Parathyroid adenoma (tissue), 2 donors: Measurements from ENCODE around the gene NOC2L.

Experiments
- H2AFZ ChIP-seq: fragments of 300-600 bp; sonication (generic); one replicate; pipeline ENCODE4 v1.7.0; 2017; ENCODE audit warnings: antibody characterized with exemption, mild to moderate bottlenecking
- H3K27ac ChIP-seq: fragments of 300-600 bp; sonication (generic); one replicate; pipeline ENCODE4 v1.7.0; 2017
- H3K27me3 ChIP-seq: fragments of 300-600 bp; sonication (generic); one replicate; pipeline ENCODE4 v1.7.0; 2017; ENCODE audit warnings: low read length; ENCODE audit not compliant: control insufficient read depth, insufficient read depth
- H3K36me3 ChIP-seq: fragments of 300-600 bp; sonication (generic); one replicate; pipeline ENCODE4 v1.7.0; 2017; ENCODE audit warnings: low read length; ENCODE audit not compliant: control insufficient read depth, insufficient read depth
- H3K4me1 ChIP-seq: fragments of 300-600 bp; sonication (generic); one replicate; pipeline ENCODE4 v1.7.0; 2017; ENCODE audit warnings: control low read depth
- H3K4me2 ChIP-seq: fragments of 300-600 bp; sonication (generic); one replicate; pipeline ENCODE4 v1.7.0; 2017; ENCODE audit warnings: low read length
- H3K4me3 ChIP-seq: fragments of 300-600 bp; sonication (generic); one replicate; pipeline ENCODE4 v1.7.0; 2017; ENCODE audit warnings: low read depth, low read length
- H3K79me2 ChIP-seq: fragments of 300-600 bp; sonication (generic); one replicate; pipeline ENCODE4 v1.7.0; 2017; ENCODE audit warnings: control low read depth
- H3K9ac ChIP-seq: fragments of 300-600 bp; sonication (generic); one replicate; pipeline ENCODE4 v1.7.0; 2017; ENCODE audit warnings: mild to moderate bottlenecking
- H3K9me3 ChIP-seq: fragments of 300-600 bp; sonication (generic); one replicate; pipeline ENCODE4 v1.7.0; 2017; ENCODE audit warnings: low read length; ENCODE audit not compliant: control insufficient read depth
- TF ChIP-seq, protein P1 (sequence below): fragments of 300-600 bp; sonication (generic); IDR thresholded peaks from one replicate; pipeline ENCODE4 v1.7.0; 2017; ENCODE audit warnings: antibody characterized with exemption, mild to moderate bottlenecking
- donor health status: primary hyperparathyroidism.

Gene NOC2L

DNA sequence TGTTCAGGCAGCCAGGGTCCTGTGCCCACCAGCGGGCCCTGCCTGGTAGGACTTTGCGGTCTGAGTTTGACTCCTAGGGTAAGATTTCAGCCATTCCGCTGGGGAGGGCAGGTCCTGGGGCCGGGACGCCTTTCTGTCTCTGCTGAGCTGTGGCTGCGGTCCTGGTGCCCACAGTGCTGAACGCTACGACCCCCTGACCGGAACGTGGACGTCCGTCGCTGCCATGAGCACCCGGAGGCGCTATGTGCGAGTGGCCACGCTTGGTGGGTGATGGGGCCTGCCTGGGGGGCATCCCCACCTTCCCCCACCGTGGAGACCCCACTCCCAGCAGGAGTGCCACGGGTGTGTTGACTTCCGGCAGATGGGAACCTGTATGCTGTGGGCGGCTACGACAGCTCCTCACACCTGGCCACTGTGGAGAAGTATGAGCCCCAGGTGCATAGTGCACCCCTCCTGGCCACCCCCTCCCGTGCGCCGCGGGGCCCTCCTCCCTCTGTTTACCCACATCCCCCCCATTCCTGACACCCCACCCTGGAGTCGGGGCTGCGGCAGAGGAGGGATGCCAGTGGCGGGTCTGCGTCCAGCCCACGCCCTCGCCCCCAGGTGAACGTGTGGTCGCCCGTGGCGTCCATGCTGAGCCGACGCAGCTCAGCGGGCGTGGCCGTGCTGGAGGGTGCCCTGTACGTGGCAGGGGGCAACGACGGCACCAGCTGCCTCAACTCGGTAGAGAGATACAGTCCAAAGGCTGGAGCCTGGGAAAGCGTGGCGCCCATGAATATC, 4.9 kb upstream of the NOC2L start:
- Histone ChIP-seq H3K27ac (no peak overlapping the region), H3K9ac (no peak overlapping the region), H2AFZ (no peak overlapping the region), H3K4me3 (no peak overlapping the region), H3K9me3 (no peaks in the 10 kb centered on the region), H3K79me2 (no peaks in the 10 kb centered on the region), H3K4me2 (no peak overlapping the region), H3K36me3 (no peaks in the 10 kb centered on the region), H3K4me1 (no peaks in the 10 kb centered on the region), H3K27me3 (no peaks in the 10 kb centered on the region)
- TF ChIP-seq, protein P1, sequence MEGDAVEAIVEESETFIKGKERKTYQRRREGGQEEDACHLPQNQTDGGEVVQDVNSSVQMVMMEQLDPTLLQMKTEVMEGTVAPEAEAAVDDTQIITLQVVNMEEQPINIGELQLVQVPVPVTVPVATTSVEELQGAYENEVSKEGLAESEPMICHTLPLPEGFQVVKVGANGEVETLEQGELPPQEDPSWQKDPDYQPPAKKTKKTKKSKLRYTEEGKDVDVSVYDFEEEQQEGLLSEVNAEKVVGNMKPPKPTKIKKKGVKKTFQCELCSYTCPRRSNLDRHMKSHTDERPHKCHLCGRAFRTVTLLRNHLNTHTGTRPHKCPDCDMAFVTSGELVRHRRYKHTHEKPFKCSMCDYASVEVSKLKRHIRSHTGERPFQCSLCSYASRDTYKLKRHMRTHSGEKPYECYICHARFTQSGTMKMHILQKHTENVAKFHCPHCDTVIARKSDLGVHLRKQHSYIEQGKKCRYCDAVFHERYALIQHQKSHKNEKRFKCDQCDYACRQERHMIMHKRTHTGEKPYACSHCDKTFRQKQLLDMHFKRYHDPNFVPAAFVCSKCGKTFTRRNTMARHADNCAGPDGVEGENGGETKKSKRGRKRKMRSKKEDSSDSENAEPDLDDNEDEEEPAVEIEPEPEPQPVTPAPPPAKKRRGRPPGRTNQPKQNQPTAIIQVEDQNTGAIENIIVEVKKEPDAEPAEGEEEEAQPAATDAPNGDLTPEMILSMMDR = no peak

DNA sequence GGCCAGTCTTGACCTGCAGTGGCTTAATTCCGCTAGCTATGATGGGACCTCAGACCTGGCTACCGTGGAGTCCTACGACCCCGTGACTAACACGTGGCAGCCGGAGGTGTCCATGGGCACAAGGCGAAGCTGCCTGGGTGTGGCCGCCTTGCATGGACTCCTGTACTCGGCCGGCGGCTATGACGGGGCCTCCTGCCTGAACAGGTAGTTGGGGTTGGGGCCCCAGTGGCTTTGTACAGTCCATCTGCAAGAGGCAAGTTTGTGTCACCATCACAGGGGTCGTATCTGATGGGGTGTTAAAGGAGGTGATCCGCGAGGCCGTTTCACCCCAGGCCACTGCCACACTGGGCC, 4.2 kb upstream of the NOC2L start:
- no peaks in the 10 kb centered on the region for H3K36me3 ChIP-seq
- TF ChIP-seq, protein P1 = no peak

DNA sequence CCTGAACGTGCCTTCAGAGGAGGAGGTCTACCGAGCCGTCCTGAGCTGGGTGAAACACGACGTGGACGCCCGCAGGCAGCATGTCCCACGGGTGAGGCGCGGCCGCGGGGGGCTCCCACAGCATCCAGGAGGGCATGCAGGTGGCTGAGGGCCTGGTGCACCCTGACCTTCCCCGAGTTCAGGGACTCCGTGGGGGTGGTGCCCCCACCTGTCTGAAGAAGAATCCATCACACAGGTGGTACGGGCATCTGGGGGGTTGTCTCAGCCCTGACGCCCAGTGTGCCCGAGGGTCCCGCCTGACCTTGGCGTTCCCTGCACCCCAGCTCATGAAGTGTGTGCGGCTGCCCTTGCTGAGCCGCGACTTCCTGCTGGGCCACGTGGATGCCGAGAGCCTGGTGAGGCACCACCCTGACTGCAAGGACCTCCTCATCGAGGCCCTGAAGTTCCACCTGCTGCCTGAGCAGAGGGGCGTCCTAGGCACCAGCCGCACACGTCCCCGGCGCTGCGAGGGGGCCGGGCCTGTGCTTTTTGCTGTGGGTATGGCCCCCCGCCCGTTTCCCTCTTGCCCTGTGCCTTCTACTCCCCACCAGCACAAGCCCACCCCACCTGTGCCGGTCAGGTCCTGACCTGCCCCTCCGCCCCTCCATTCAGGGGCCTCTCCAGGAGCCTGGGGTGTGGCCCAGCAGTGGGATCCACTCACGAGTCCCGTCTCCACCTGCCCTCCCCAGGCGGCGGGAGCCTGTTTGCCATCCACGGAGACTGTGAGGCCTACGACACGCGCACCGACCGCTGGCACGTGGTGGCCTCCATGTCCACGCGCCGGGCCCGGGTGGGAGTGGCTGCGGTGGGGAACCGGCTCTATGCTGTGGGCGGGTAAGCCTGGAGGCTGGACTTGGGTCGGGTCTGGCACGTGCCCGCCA, 3.6 kb upstream of the NOC2L start:
- Histone ChIP-seq H3K4me1 (no peaks in the 10 kb centered on the region), H3K4me2 (no peak overlapping the region), H3K9me3 (no peaks in the 10 kb centered on the region), H3K36me3 (no peaks in the 10 kb centered on the region), H3K4me3 (no peak overlapping the region), H3K79me2 (no peaks in the 10 kb centered on the region), H3K27me3 (no peaks in the 10 kb centered on the region), H3K9ac (no peak overlapping the region), H2AFZ (no peak overlapping the region), H3K27ac (no peak overlapping the region)
- TF ChIP-seq, protein P1 = no peak

More for the DNA sequence above, 4.2 kb upstream of the NOC2L start:
- no peak overlapping the region for H3K27ac ChIP-seq
- no peaks in the 10 kb centered on the region for H3K4me1 ChIP-seq
- H3K9me3 ChIP-seq = no peaks in the 10 kb centered on the region
- H3K9ac ChIP-seq = no peak overlapping the region
- no peak overlapping the region for H3K4me3 ChIP-seq
- H2AFZ ChIP-seq = no peak overlapping the region
- H3K27me3 ChIP-seq = no peaks in the 10 kb centered on the region
- no peaks in the 10 kb centered on the region for H3K79me2 ChIP-seq
- no peak overlapping the region for H3K4me2 ChIP-seq

DNA sequence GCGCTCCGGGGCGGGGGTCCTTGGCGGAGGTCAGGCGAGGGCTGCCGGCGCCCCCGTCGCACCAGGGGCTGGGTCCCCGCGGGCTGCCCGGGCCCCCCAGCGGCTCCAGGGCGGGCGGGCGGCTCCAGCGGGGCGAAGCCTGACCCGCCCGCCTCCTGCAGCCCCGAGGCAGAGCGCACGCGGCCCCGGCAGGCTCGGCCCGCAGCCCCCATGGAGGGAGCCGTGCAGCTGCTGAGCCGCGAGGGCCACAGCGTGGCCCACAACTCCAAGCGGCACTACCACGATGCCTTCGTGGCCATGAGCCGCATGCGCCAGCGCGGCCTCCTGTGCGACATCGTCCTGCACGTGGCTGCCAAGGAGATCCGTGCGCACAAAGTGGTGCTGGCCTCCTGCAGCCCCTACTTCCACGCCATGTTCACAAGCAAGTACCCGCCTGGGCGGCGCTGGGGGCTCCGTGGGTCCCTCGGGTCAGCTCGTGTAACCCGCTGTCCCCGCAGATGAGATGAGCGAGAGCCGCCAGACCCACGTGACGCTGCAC, 2.1 kb upstream of the NOC2L start:
- H3K4me2 ChIP-seq = peak overlapping the region; percentile 68
- no peaks in the 10 kb centered on the region for H3K27me3 ChIP-seq
- H3K4me1 ChIP-seq = no peaks in the 10 kb centered on the region
- no peaks in the 10 kb centered on the region for H3K79me2 ChIP-seq
- H3K36me3 ChIP-seq = no peaks in the 10 kb centered on the region
- H3K9ac ChIP-seq = no peak overlapping the region
- no peaks in the 10 kb centered on the region for H3K9me3 ChIP-seq
- no peak overlapping the region for H3K27ac ChIP-seq
- H2AFZ ChIP-seq = no peak overlapping the region
- H3K4me3 ChIP-seq = peak overlapping the region; percentile 11
- TF ChIP-seq, protein P1 = no peak
